ENCODE data around the gene DLEC1. TPM values are rescaled to one million over a fixed set of nuclear protein-coding genes. Genes with fewer than 3 reads are reported as not detected.
A peak's percentile ranks its signal among the peaks of the same experiment; 100 is the strongest.

The DLEC1 gene
- total and polyA plus RNA-seq, 2 experiments from 2014 or later = 0.31 to 0.66 TPM

DNA sequence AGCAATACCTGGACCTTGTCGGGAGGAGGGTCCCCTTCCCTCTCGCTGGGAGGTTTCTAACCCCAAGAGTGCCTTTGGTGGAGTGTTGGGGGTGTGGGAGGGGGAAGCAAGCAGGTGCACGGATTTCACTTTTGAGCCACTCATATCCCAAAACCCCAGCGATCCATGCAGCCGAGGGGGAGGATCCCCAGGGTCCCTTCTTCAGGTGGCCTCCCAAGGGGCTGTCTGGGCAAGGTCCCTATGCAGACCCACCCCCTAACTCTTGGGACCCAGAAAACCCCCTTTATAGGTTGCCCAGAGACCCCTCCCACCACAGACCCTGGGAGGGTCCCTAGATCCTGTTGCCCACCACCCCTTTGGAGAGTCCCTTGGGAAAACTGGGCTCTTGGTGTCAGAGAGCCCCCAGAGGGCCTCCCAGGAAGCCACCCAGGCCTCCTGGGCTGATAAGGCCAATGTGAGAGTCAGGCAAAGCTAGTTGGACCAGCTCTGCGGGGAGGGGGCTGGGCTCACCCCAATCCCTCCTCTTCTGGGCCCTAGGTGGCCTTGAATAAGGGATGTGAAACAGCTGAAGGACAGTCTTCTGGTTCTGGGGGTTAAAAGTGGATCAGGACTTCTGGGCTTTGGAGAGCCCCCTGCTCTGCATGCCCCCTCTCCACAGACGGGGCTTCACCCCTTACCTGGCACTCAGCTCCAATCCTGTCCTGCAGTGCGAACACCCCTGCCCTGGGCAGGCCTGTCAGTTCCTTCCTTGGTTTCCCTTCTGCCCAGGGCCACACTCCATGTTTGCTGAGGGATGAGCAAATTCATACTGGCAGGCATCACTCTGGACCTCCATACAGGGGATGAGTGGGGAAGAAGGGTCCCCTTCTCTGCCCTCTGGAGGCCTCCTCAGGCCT, 8.6 kb upstream of the DLEC1 start:
- Mint-ChIP-seq H3K4me3 (peak overlapping the region; percentile 63; the same call in 2 of the 3 replicates), H3K4me1 (peaks cover 6% of the 10 kb centered on the region), H3K27ac (no peak overlapping the region), H3K27me3 (ENCODE audit: insufficient read depth, low read depth, poor library complexity) (peaks cover 48% of the 10 kb centered on the region), H3K9me3 (no peaks in the 10 kb centered on the region; the same call in 2 of the 3 replicates), H3K36me3 (ENCODE audit: low read depth) (no peaks in the 10 kb centered on the region)
- no peak for TF ChIP-seq NANOG (IDR thresholded peaks at IDR 0.05; ENCODE audit: borderline replicate concordance)
- TF ChIP-seq CREB1 (CRISPR knock-in tag; IDR thresholded peaks at IDR 0.05; ENCODE audit: low read depth) = no peak
- TF ChIP-seq ZNF331 (CRISPR knock-in tag; IDR thresholded peaks at IDR 0.05; ENCODE audit: low read depth) = no peak
- TF ChIP-seq, protein P1, sequence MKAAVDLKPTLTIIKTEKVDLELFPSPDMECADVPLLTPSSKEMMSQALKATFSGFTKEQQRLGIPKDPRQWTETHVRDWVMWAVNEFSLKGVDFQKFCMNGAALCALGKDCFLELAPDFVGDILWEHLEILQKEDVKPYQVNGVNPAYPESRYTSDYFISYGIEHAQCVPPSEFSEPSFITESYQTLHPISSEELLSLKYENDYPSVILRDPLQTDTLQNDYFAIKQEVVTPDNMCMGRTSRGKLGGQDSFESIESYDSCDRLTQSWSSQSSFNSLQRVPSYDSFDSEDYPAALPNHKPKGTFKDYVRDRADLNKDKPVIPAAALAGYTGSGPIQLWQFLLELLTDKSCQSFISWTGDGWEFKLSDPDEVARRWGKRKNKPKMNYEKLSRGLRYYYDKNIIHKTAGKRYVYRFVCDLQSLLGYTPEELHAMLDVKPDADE (IDR thresholded peaks at IDR 0.05) = no peak
- TF ChIP-seq, protein P2, sequence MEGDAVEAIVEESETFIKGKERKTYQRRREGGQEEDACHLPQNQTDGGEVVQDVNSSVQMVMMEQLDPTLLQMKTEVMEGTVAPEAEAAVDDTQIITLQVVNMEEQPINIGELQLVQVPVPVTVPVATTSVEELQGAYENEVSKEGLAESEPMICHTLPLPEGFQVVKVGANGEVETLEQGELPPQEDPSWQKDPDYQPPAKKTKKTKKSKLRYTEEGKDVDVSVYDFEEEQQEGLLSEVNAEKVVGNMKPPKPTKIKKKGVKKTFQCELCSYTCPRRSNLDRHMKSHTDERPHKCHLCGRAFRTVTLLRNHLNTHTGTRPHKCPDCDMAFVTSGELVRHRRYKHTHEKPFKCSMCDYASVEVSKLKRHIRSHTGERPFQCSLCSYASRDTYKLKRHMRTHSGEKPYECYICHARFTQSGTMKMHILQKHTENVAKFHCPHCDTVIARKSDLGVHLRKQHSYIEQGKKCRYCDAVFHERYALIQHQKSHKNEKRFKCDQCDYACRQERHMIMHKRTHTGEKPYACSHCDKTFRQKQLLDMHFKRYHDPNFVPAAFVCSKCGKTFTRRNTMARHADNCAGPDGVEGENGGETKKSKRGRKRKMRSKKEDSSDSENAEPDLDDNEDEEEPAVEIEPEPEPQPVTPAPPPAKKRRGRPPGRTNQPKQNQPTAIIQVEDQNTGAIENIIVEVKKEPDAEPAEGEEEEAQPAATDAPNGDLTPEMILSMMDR (conservative IDR thresholded peaks at IDR 0.05; ENCODE audit: low read depth in 2 of 2) = no peak
- TF ChIP-seq JUNB (IDR thresholded peaks at IDR 0.05; ENCODE audit: unreplicated experiment) = no peak
- no peak for TF ChIP-seq STAT1 (IDR thresholded peaks at IDR 0.05; ENCODE audit: unreplicated experiment)
- peaks cover 63% of the 10 kb centered on the region for H3K27me3 ChIP-seq (ENCODE audit: insufficient read depth)
- no peaks in the 10 kb centered on the region; the same call in 1 of the 2 replicates for H4K20me1 ChIP-seq (replicated peaks; ENCODE audit: insufficient read depth)
- peak overlapping the region; percentile 88; the same call in 1 of the 2 replicates for H2AFZ ChIP-seq
- H3K4me3 ChIP-seq = peak overlapping the region; percentile 79
- peak overlapping the region; percentile 81 for H3K4me2 ChIP-seq
- no peak for ATAC-seq
- DNase-seq (ENCODE audit: low spot score) = no peak
- peaks cover 6% of the 10 kb centered on the region for H3K4me1 ChIP-seq (ENCODE audit: insufficient read depth)
- no peak overlapping the region for H3K27ac ChIP-seq (ENCODE audit: low read depth)
- H3F3A ChIP-seq (replicated peaks; ENCODE audit: low read depth) = no peaks in the 10 kb centered on the region
- no peaks in the 10 kb centered on the region for H3K79me2 ChIP-seq (replicated peaks; ENCODE audit: insufficient read depth)
- H3K9me2 ChIP-seq (ENCODE audit: insufficient read depth) = no peaks in the 10 kb centered on the region
- no peaks in the 10 kb centered on the region for H3K36me3 ChIP-seq (ENCODE audit: insufficient read depth)

DNA sequence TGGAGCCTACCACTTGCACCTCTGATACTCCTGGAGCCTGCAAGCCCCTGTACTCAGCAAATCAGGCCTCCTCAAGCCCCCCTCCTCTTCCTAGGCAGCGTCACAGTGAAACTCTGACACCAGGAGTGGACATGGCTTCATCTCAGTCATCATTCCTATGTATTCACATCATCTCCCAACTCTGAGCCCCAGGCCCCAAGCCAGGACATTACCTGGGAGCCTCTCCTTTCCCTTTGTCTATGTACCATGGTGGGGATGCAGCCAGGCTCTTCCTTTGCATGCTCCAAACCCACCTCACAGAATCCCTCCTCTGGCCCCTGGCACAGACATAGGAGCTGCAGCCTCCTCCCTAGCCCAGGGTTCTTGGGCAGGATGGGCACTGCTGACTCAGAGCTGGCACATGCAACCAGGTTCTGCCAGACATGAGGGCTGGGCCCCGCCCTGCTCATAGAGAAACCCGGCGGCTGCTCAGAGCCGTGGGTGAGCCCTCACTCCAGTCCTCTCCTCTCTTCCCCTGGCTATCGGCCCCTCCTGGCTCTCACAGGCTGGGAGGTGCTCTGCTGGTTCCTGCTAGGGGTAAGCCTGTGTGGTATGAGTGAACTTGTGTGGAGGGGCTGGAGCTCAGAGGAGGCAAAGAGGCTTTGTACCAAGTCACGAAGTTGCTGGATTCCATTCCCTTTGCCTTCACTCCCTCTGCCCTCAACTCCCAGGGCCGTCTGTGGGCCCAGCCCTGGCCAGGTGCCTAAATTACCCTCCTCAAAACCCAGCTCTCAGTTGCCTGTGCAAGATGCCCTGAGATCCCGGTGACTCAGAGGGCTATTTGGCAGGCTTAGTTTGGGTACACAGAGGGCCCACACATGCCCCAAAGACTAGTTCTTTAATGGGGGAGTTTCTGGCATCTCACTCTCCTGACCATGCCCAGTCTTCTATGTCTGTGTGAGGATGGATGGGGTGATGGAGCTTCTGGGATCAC, 7.7 kb upstream of the DLEC1 start:
- H3K27me3 Mint-ChIP-seq (ENCODE audit: insufficient read depth, low read depth, poor library complexity) = peaks cover 42% of the 10 kb centered on the region
- TF ChIP-seq EZH2 (IDR thresholded peaks at IDR 0.05; ENCODE audit: low read depth, unreplicated experiment) (no peak), NANOG (IDR thresholded peaks at IDR 0.05; ENCODE audit: borderline replicate concordance) (no peak), POLR2AphosphoS5 (IDR thresholded peaks at IDR 0.05; ENCODE audit: low read depth) (no peak), JUNB (IDR thresholded peaks at IDR 0.05; ENCODE audit: unreplicated experiment) (no peak), ZNF114 (CRISPR knock-in tag; IDR thresholded peaks at IDR 0.05) (no peak), EZH2phosphoT487 (IDR thresholded peaks at IDR 0.05; ENCODE audit: unreplicated experiment) (no peak)
- TF ChIP-seq, protein P1 (IDR thresholded peaks at IDR 0.05) = no peak
- TF ChIP-seq, protein P3, sequence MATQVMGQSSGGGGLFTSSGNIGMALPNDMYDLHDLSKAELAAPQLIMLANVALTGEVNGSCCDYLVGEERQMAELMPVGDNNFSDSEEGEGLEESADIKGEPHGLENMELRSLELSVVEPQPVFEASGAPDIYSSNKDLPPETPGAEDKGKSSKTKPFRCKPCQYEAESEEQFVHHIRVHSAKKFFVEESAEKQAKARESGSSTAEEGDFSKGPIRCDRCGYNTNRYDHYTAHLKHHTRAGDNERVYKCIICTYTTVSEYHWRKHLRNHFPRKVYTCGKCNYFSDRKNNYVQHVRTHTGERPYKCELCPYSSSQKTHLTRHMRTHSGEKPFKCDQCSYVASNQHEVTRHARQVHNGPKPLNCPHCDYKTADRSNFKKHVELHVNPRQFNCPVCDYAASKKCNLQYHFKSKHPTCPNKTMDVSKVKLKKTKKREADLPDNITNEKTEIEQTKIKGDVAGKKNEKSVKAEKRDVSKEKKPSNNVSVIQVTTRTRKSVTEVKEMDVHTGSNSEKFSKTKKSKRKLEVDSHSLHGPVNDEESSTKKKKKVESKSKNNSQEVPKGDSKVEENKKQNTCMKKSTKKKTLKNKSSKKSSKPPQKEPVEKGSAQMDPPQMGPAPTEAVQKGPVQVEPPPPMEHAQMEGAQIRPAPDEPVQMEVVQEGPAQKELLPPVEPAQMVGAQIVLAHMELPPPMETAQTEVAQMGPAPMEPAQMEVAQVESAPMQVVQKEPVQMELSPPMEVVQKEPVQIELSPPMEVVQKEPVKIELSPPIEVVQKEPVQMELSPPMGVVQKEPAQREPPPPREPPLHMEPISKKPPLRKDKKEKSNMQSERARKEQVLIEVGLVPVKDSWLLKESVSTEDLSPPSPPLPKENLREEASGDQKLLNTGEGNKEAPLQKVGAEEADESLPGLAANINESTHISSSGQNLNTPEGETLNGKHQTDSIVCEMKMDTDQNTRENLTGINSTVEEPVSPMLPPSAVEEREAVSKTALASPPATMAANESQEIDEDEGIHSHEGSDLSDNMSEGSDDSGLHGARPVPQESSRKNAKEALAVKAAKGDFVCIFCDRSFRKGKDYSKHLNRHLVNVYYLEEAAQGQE (IDR thresholded peaks at IDR 0.05; ENCODE audit: unreplicated experiment) = no peak

More for the DNA sequence above, 7.7 kb upstream of the DLEC1 start:
- Histone ChIP-seq H3K4me3 (no peak overlapping the region), H4K20me1 (replicated peaks; ENCODE audit: insufficient read depth) (no peaks in the 10 kb centered on the region; the same call in 1 of the 2 replicates), H3K4me2 (no peak overlapping the region), H2AFZ (no peak overlapping the region), H3K4me1 (ENCODE audit: insufficient read depth) (peaks cover 6% of the 10 kb centered on the region), H3K27ac (ENCODE audit: low read depth) (no peak overlapping the region), H3K79me2 (replicated peaks; ENCODE audit: insufficient read depth) (no peaks in the 10 kb centered on the region), H3K27me3 (ENCODE audit: insufficient read depth) (peaks cover 54% of the 10 kb centered on the region), H3K36me3 (ENCODE audit: insufficient read depth) (no peaks in the 10 kb centered on the region), H3F3A (replicated peaks; ENCODE audit: low read depth) (no peaks in the 10 kb centered on the region), H3K9me2 (ENCODE audit: insufficient read depth) (no peaks in the 10 kb centered on the region)
- no peak overlapping the region for H3K27ac Mint-ChIP-seq
- ATAC-seq (no peak), DNase-seq (ENCODE audit: low spot score) (no peak)
- H3K36me3 Mint-ChIP-seq (ENCODE audit: low read depth) = no peaks in the 10 kb centered on the region
- H3K9me3 Mint-ChIP-seq = no peaks in the 10 kb centered on the region; the same call in 2 of the 3 replicates
- peak overlapping the region; percentile 31 for H3K4me3 Mint-ChIP-seq
- peaks cover 4% of the 10 kb centered on the region; the same call in 2 of the 3 replicates for H3K4me1 Mint-ChIP-seq

Data from GM23338 (cell line).